IMR-90 (cell line): ENCODE results near the gene TSPYL4. TPM values are rescaled to one million over a fixed set of nuclear protein-coding genes. Genes with fewer than 3 reads are reported as not detected.

ENCODE experiments used
- ATAC-seq: fragments of 200-7000 bp; cut with Tn5 transposase; 2 replicates; pipeline ENCODE4 v1.9.1; 2020; ENCODE audit warnings: low read depth, mild to moderate bottlenecking, moderate library complexity
- BruUV-seq: library from RNA; stranded (reverse); fragments of 400-500 nt; replicated peaks from 2 replicates; lab custom pipeline; 2021; lab: Mats Ljungman, UMichigan
- CTCF ChIA-PET: fragments of 300-600 bp; formaldehyde crosslinking; extraction: SDS; loops from one replicate; lab custom pipeline; 2021; ENCODE audit warnings: antibody characterized with exemption; lab: Yijun Ruan, JAX
- POLR2A ChIA-PET: fragments of 300-600 bp; sonication (Branson Sonifier 250); formaldehyde crosslinking; loops from one replicate; lab custom pipeline; 2022; ENCODE audit warnings: antibody characterized with exemption; ENCODE audit not compliant: unreplicated experiment; lab: Charles Lee
- DNase-seq: peaks from one replicate; pipeline ENCODE4 v3.0.0; 2013
- H2AFZ ChIP-seq: replicated peaks from 2 replicates; pipeline ENCODE3; 2013; ENCODE audit warnings: low read length, mild to moderate bottlenecking; ENCODE audit not compliant: poor library complexity
- H2AK5ac ChIP-seq: 2 replicates; pipeline ENCODE4 v1.6.1; 2013; ENCODE audit warnings: low read depth, low read length, inconsistent platforms
- H2AK9ac ChIP-seq: replicated peaks from 2 replicates; pipeline ENCODE3; 2013; ENCODE audit warnings: mild to moderate bottlenecking, low read depth, low read length, moderate library complexity; ENCODE audit not compliant: poor library complexity
- H2BK120ac ChIP-seq: 2 replicates; pipeline ENCODE4 v1.6.1; 2013; ENCODE audit warnings: low read depth, low read length, inconsistent platforms
- H2BK15ac ChIP-seq: 3 replicates; pipeline ENCODE4 v1.6.1; 2013; ENCODE audit warnings: low read depth, low read length, inconsistent platforms
- H2BK20ac ChIP-seq: 2 replicates; pipeline ENCODE4 v1.6.1; 2013; ENCODE audit warnings: low read depth, mild to moderate bottlenecking, inconsistent platforms, low read length, moderate library complexity
- H2BK5ac ChIP-seq: 2 replicates; pipeline ENCODE4 v1.6.1; 2013; ENCODE audit warnings: mild to moderate bottlenecking, low read depth, low read length, inconsistent platforms; ENCODE audit not compliant: poor library complexity, severe bottlenecking
- H3K14ac ChIP-seq: replicated peaks from 2 replicates; pipeline ENCODE4 v1.6.1; 2013; ENCODE audit warnings: low read depth, low read length, inconsistent platforms
- H3K18ac ChIP-seq: 2 replicates; pipeline ENCODE4 v1.6.1; 2013; ENCODE audit warnings: low read depth, low read length, control low read depth
- H3K23ac ChIP-seq: 2 replicates; pipeline ENCODE4 v1.6.1; 2013; ENCODE audit warnings: low read depth, low read length, inconsistent platforms
- H3K27ac ChIP-seq: 2 replicates; pipeline ENCODE4 v1.5.1; 2013; ENCODE audit warnings: mild to moderate bottlenecking, control low read depth, low read length; ENCODE audit not compliant: insufficient read depth
- H3K27me3 ChIP-seq: 2 replicates; pipeline ENCODE4 v1.6.1; 2013; ENCODE audit warnings: low read length; ENCODE audit not compliant: control insufficient read depth, insufficient read depth
- H3K36me3 ChIP-seq: 2 replicates; pipeline ENCODE4 v1.6.1; 2013; ENCODE audit warnings: low read length, mixed read lengths; ENCODE audit not compliant: control insufficient read depth, insufficient read depth
- H3K4ac ChIP-seq: 2 replicates; pipeline ENCODE4 v1.6.1; 2013; ENCODE audit warnings: low read depth, low read length, inconsistent platforms
- H3K4me1 ChIP-seq: 2 replicates; pipeline ENCODE4 v1.6.1; 2013; ENCODE audit warnings: low read length, mixed read lengths; ENCODE audit not compliant: control insufficient read depth, insufficient read depth
- H3K4me2 ChIP-seq: 2 replicates; pipeline ENCODE4 v1.6.1; 2013; ENCODE audit warnings: low read depth, mild to moderate bottlenecking, control low read depth, low read length, moderate library complexity
- H3K4me3 ChIP-seq: 2 replicates; pipeline ENCODE4 v1.5.1; 2013; ENCODE audit warnings: low read depth, mild to moderate bottlenecking, control low read depth, low read length, moderate library complexity; ENCODE audit not compliant: insufficient read depth
- H3K56ac ChIP-seq: 2 replicates; pipeline ENCODE4 v1.6.1; 2013; ENCODE audit warnings: low read length, inconsistent platforms; ENCODE audit not compliant: insufficient read depth; ENCODE audit errors: extremely low read depth
- H3K79me1 ChIP-seq, 2 experiments: 2 replicates each; pipeline ENCODE4 v1.6.1; 2013; ENCODE audit warnings: low read length in 2 of 2, inconsistent platforms in 1 of 2, low read depth in 1 of 2
- H3K9ac ChIP-seq: 2 replicates; pipeline ENCODE4 v1.6.1; 2013; ENCODE audit warnings: low read depth, low read length, control low read depth
- H3K9me1 ChIP-seq: 2 replicates; pipeline ENCODE4 v1.6.1; 2013; ENCODE audit warnings: low read length, inconsistent platforms; ENCODE audit not compliant: insufficient read depth
- H3K9me3 ChIP-seq: 2 replicates; pipeline ENCODE4 v1.6.1; 2013; ENCODE audit warnings: low read length; ENCODE audit not compliant: control insufficient read depth, insufficient read depth
- H4K20me1 ChIP-seq: 2 replicates; pipeline ENCODE4 v1.6.1; 2013; ENCODE audit warnings: low read length, inconsistent platforms; ENCODE audit not compliant: insufficient read depth
- H4K5ac ChIP-seq: 2 replicates; pipeline ENCODE4 v1.6.1; 2013; ENCODE audit warnings: mild to moderate bottlenecking, low read depth, low read length, control low read depth
- H4K8ac ChIP-seq, 2 experiments: 2 replicates each; pipeline ENCODE4 v1.6.1; 2013; ENCODE audit warnings: low read depth in 2 of 2, low read length in 2 of 2, control low read depth in 1 of 2, inconsistent platforms in 1 of 2
- H4K91ac ChIP-seq: 2 replicates; pipeline ENCODE4 v1.6.1; 2013; ENCODE audit warnings: low read depth, low read length, inconsistent platforms; ENCODE audit not compliant: insufficient read depth
- BHLHE40 ChIP-seq: fragments of 150-350 bp; IDR thresholded peaks from 2 replicates; pipeline ENCODE4 v1.6.1; 2016; ENCODE audit warnings: mild to moderate bottlenecking, low read depth, low read length
- CEBPB ChIP-seq: IDR thresholded peaks from 2 replicates; pipeline ENCODE4 v1.6.1; 2012; ENCODE audit warnings: low read depth, low read length, improper control_type of control experiment
- CHD1 ChIP-seq: IDR thresholded peaks from 2 replicates; pipeline ENCODE4 v1.6.1; 2012; ENCODE audit warnings: low read depth, low read length, improper control_type of control experiment
- ELK1 ChIP-seq: fragments of 150-350 bp; IDR thresholded peaks from 2 replicates; pipeline ENCODE4 v1.6.1; 2016; ENCODE audit warnings: low read depth, mild to moderate bottlenecking, low read length, moderate library complexity, borderline replicate concordance
- FOS ChIP-seq: fragments of 150-350 bp; IDR thresholded peaks from 2 replicates; pipeline ENCODE4 v1.6.1; 2016; ENCODE audit warnings: low read depth, low read length
- MAZ ChIP-seq: IDR thresholded peaks from 2 replicates; pipeline ENCODE4 v1.6.1; 2012; ENCODE audit warnings: low read depth, mild to moderate bottlenecking, low read length, improper control_type of control experiment, moderate library complexity, borderline replicate concordance
- MXI1 ChIP-seq: IDR thresholded peaks from 2 replicates; pipeline ENCODE4 v1.6.1; 2012; ENCODE audit warnings: low read depth, mild to moderate bottlenecking, low read length, moderate library complexity, borderline replicate concordance
- NFE2L2 ChIP-seq: fragments of 150-350 bp; IDR thresholded peaks from 2 replicates; pipeline ENCODE4 v1.6.1; 2016; ENCODE audit warnings: low read depth, mild to moderate bottlenecking, low read length
- POLR2A ChIP-seq: IDR thresholded peaks from 2 replicates; pipeline ENCODE4 v1.6.1; 2012; ENCODE audit warnings: mild to moderate bottlenecking, low read depth, low read length
- RAD21 ChIP-seq: IDR thresholded peaks from 2 replicates; pipeline ENCODE4 v1.6.1; 2012; ENCODE audit warnings: low read length, improper control_type of control experiment
- RCOR1 ChIP-seq: IDR thresholded peaks from 2 replicates; pipeline ENCODE4 v1.6.1; 2012; ENCODE audit warnings: mild to moderate bottlenecking, low read length, improper control_type of control experiment; ENCODE audit not compliant: insufficient replicate concordance
- RFX5 ChIP-seq: IDR thresholded peaks from 2 replicates; pipeline ENCODE4 v1.8.0; 2012; ENCODE audit warnings: low read depth, mild to moderate bottlenecking, low read length, moderate library complexity
- SMC3 ChIP-seq: fragments of 150-350 bp; IDR thresholded peaks from 2 replicates; pipeline ENCODE4 v1.6.1; 2016; ENCODE audit warnings: low read depth, mild to moderate bottlenecking, antibody characterized with exemption, low read length, moderate library complexity
- WGBS, 2 experiments: methylation state at CpG; one replicate each; pipeline versions ENCODE4 v1.1.5 to v1.1.7; 2013; ENCODE audit warnings: missing lambda C conversion rate in 2 of 2; ENCODE audit not compliant: insufficient read length in 1 of 2; ENCODE audit errors: extremely low coverage in 2 of 2; 5-methylcytosine and 5-hydroxymethylcytosine counted together
- dilution Hi-C: fragments of 300-500 bp; cut with HindIII; formaldehyde crosslinking; loops from one replicate; pipeline ENCODE4 v1.14.3; 2018; ENCODE audit warnings: low sequenced_read_pairs; ENCODE audit not compliant: unreplicated experiment
- in situ Hi-C: fragments of 300-500 bp; cut with MboI; formaldehyde crosslinking; loops from 3 replicates; pipeline ENCODE4 v1.14.3; 2019; ENCODE audit warnings: low sequenced_read_pairs, inconsistent platforms, mixed read lengths
- intact Hi-C: fragments of 100-400 bp; cut with micrococcal nuclease; formaldehyde crosslinking; loops from 2 replicates; pipeline ENCODE4 v1.10.0; 2022
- polyA plus RNA-seq, 3 experiments: library from polyadenylated mRNA; depleted of rRNA; stranded (reverse); fragments of >200 nt; gene quantifications; 2 replicates each; pipeline ENCODE4 v1.2.3, GENCODE V29; 2012; ENCODE audit warnings: low replicate concordance in 1 of 3
- total RNA-seq: library from RNA; depleted of rRNA; stranded (reverse); fragments of >200 nt; gene quantifications from 2 replicates; pipeline ENCODE4 v1.2.3, GENCODE V29; 2012
- TF ChIP-seq, protein P1 (sequence below): conservative IDR thresholded peaks from 2 replicates; pipeline ENCODE4 v1.5.1; 2012; ENCODE audit warnings: mild to moderate bottlenecking, low read depth, low read length, improper control_type of control experiment
- TF ChIP-seq, protein P2 (sequence below): fragments of 150-350 bp; IDR thresholded peaks from 2 replicates; pipeline ENCODE4 v1.6.1; 2017; ENCODE audit warnings: mild to moderate bottlenecking, antibody characterized with exemption, low read length, low read depth

The TSPYL4 gene
- total and polyA plus RNA-seq, 2 of the 4 experiments (the other 2 are of a cell fraction): 22.0 to 29.9 TPM

DNA sequence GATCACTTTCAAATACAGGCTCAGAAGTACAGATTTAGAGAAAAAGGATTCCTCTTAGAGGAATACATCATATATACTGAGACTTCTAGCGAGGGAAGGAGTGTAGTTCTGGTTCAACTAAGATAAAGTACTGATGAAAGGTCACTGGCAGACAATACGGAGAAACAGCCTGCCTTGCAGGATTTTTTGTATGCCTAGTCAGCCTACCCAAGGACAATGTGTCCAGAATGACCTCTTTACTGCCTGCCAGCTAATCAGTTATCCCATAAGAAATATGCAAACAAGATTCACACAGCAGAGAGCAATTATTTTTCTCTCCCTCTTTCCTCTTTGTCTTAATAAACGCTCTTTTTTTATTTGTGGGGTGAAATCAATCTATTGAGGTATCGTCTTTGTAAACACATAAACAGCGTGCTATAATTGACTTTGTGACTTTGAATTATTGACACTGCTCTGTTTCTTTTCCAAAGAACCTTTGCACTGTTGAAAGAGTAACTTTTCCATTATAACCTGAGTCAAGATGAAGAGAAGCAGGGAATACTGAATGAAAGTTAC, 1.4 kb upstream of the TSPYL4 start:
- ATAC-seq (no peak), DNase-seq (no peak)
- Histone ChIP-seq H4K91ac (no peak overlapping the region), H4K8ac (peak overlapping the region in 1 of 2 experiments; percentile 59; a peak in 2 of 4 replicates), H4K20me1 (0 out of 2 replicates have a peak, but pooled peaks cover 3% of the 10 kb centered on the region), H3K79me1 (peaks cover 16 to 49% of the 10 kb centered on the region in 2 experiments; a peak in 3 of 4 replicates), H2AFZ (no peak overlapping the region), H3K18ac (no peak overlapping the region), H3K56ac (no peak overlapping the region), H3K27me3 (no peaks in the 10 kb centered on the region), H3K4me1 (peaks cover 22% of the 10 kb centered on the region), H2BK5ac (no peak overlapping the region), H3K36me3 (peaks cover 5% of the 10 kb centered on the region), H3K14ac (peak overlapping the region; percentile 14; the same call in 1 of the 2 replicates), H4K5ac (0 out of 2 replicates have a peak overlapping the region, but pooled peaks have one; percentile 5), H2AK9ac (no peak overlapping the region), H3K23ac (peak overlapping the region; percentile 20; the same call in 1 of the 2 replicates), H3K9ac (peak overlapping the region; percentile 65), H3K9me1 (peaks cover 14% of the 10 kb centered on the region), H3K4ac (0 out of 2 replicates have a peak overlapping the region, but pooled peaks have one; percentile 3), H2BK20ac (no peak overlapping the region), H3K4me3 (no peak overlapping the region; the same call in 1 of the 2 replicates), H2BK120ac (no peak overlapping the region), H3K4me2 (peak overlapping the region; percentile 82), H3K9me3 (no peaks in the 10 kb centered on the region), H3K27ac (no peak overlapping the region), H2BK15ac (no peak overlapping the region), H2AK5ac (no peak overlapping the region)
- ChIA-PET CTCF (interaction anchor here (2.0 to 2.9 kb wide), 2 partner anchors 13 to 38 kb away, joined by 9 to 12 read pairs; no protein-coding TSS in a partner anchor), POLR2A (no interaction called here)
- in situ Hi-C loops: no loop called here
- intact Hi-C loops: no loop called here
- WGBS, 2 experiments: no CpG with 5 or more reads among the region's 5 CpGs
- dilution Hi-C loops: no loop called here
- no TSS peak for BruUV-seq
- TF ChIP-seq RAD21: no peak
- TF ChIP-seq POLR2A: no peak
- no peak for TF ChIP-seq MXI1
- TF ChIP-seq CEBPB: no peak
- TF ChIP-seq NFE2L2: no peak
- no peak for TF ChIP-seq ELK1
- TF ChIP-seq BHLHE40: no peak
- TF ChIP-seq RFX5: no peak
- TF ChIP-seq, protein P1, sequence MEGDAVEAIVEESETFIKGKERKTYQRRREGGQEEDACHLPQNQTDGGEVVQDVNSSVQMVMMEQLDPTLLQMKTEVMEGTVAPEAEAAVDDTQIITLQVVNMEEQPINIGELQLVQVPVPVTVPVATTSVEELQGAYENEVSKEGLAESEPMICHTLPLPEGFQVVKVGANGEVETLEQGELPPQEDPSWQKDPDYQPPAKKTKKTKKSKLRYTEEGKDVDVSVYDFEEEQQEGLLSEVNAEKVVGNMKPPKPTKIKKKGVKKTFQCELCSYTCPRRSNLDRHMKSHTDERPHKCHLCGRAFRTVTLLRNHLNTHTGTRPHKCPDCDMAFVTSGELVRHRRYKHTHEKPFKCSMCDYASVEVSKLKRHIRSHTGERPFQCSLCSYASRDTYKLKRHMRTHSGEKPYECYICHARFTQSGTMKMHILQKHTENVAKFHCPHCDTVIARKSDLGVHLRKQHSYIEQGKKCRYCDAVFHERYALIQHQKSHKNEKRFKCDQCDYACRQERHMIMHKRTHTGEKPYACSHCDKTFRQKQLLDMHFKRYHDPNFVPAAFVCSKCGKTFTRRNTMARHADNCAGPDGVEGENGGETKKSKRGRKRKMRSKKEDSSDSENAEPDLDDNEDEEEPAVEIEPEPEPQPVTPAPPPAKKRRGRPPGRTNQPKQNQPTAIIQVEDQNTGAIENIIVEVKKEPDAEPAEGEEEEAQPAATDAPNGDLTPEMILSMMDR: no peak
- no peak for TF ChIP-seq MAZ
- TF ChIP-seq CHD1: no peak
- TF ChIP-seq, protein P2, sequence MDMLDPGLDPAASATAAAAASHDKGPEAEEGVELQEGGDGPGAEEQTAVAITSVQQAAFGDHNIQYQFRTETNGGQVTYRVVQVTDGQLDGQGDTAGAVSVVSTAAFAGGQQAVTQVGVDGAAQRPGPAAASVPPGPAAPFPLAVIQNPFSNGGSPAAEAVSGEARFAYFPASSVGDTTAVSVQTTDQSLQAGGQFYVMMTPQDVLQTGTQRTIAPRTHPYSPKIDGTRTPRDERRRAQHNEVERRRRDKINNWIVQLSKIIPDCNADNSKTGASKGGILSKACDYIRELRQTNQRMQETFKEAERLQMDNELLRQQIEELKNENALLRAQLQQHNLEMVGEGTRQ: no peak
- no peak for TF ChIP-seq FOS
- no peak for TF ChIP-seq RCOR1
- no peak for TF ChIP-seq SMC3
